ENCODE measurements around the gene GOLGA3. TPM values are rescaled to one million over a fixed set of nuclear protein-coding genes. Genes with fewer than 3 reads are reported as not detected.

GOLGA3 gene
- total and polyA plus RNA-seq, 7 donors, result 7.5 to 40.8 (median 30.5) TPM

DNA sequence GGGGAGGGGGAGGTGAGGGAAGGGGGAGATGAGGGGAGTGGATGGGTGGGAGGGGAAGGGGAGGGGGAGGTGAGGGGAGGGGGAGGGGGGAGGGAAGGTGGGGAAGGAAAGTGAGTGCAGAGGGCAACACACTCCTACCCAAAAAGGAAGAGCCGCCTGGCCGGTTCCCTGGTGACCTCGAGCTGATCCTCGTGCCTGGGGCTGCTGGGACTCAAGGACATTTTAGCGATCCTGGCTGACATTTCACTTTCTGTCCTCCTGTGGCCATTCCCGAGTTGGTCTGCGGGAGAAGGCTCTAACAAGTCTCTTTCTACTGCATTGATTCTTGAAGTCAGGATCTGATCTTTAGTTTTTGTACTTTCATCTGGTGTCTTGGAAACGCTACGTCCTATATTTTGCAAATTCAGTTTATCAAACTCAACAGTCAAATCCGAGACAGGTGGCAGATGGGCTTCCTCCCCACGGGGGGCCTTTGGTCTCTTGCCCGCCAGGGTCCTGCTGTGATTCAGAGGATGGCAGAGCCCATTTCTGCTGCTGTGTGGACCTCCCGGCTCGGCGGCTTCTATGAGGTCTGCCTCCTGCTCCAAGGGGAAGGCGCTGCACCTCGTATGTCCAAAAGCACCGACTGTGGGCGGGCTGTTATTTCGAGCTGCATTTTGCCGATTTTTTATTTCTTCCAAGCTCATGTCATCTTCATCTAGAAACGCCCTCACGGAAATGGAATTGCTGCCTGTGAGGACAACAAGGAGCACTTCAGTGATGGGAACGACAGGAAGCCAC is 98.9 kb downstream of the GOLGA3 start:
- DNase-seq, result no peak

DNA sequence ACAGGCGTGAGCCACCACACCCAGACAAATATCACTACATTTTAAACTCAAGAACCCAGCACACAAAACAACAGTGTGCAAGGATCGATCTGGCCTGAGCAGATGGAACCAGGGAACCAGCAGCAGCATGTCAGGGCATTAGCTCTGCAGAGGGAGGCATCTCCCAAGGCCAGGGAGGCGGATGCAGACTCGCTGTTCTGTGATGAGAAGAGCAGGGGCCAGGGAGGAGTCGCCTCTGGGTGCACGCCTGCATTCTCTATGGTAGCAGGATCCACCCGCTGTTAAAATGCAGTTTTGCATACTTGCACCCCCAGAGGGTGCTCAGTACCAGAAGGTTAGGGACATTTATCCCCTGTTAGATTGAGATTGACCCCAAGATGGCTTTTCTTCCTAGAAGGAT is 100.2 kb downstream of the GOLGA3 start:
- TF ChIP-seq, protein P1, sequence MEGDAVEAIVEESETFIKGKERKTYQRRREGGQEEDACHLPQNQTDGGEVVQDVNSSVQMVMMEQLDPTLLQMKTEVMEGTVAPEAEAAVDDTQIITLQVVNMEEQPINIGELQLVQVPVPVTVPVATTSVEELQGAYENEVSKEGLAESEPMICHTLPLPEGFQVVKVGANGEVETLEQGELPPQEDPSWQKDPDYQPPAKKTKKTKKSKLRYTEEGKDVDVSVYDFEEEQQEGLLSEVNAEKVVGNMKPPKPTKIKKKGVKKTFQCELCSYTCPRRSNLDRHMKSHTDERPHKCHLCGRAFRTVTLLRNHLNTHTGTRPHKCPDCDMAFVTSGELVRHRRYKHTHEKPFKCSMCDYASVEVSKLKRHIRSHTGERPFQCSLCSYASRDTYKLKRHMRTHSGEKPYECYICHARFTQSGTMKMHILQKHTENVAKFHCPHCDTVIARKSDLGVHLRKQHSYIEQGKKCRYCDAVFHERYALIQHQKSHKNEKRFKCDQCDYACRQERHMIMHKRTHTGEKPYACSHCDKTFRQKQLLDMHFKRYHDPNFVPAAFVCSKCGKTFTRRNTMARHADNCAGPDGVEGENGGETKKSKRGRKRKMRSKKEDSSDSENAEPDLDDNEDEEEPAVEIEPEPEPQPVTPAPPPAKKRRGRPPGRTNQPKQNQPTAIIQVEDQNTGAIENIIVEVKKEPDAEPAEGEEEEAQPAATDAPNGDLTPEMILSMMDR (IDR thresholded peaks at IDR 0.05), result no peak
- Histone ChIP-seq H3K27ac (no peak overlapping the region), H3K36me3 (ENCODE audit: insufficient read depth in 1 of 2, low read depth in 1 of 2) (peaks cover 7 to 84% of the 10 kb centered on the region in 2 donors), H3K4me3 (no peak overlapping the region), H3K9me3 (no peaks in the 10 kb centered on the region), H3K27me3 (ENCODE audit: insufficient read depth in 3 of 3, low read length in 2 of 3) (no peaks in the 10 kb centered on the region), H3K4me1 (no peaks in the 10 kb centered on the region)
- 94 to 98% (median 97%) methylated on average over 7 of the region's 7 CpGs for WGBS, 3 donors
- DNase-seq (no peak), ATAC-seq (no peak)
- intact Hi-C loops (cut with DNase I), result no loop called here

More for the DNA sequence above, 98.9 kb downstream of the GOLGA3 start:
- intact Hi-C loops (cut with DNase I), result no loop called here
- TF ChIP-seq, protein P1 (IDR thresholded peaks at IDR 0.05), result no peak
- Histone ChIP-seq H3K36me3 (ENCODE audit: insufficient read depth in 1 of 2, low read depth in 1 of 2) (peaks cover 9 to 84% of the 10 kb centered on the region in 2 donors), H3K27ac (no peak overlapping the region), H3K4me1 (no peaks in the 10 kb centered on the region), H3K9me3 (no peaks in the 10 kb centered on the region), H3K27me3 (ENCODE audit: insufficient read depth in 3 of 3, low read length in 2 of 3) (no peaks in the 10 kb centered on the region), H3K4me3 (no peak overlapping the region)
- 77 to 83% (median 80%) methylated on average over 24 of the region's 24 CpGs for WGBS, 3 donors
- ATAC-seq, result no peak

DNA sequence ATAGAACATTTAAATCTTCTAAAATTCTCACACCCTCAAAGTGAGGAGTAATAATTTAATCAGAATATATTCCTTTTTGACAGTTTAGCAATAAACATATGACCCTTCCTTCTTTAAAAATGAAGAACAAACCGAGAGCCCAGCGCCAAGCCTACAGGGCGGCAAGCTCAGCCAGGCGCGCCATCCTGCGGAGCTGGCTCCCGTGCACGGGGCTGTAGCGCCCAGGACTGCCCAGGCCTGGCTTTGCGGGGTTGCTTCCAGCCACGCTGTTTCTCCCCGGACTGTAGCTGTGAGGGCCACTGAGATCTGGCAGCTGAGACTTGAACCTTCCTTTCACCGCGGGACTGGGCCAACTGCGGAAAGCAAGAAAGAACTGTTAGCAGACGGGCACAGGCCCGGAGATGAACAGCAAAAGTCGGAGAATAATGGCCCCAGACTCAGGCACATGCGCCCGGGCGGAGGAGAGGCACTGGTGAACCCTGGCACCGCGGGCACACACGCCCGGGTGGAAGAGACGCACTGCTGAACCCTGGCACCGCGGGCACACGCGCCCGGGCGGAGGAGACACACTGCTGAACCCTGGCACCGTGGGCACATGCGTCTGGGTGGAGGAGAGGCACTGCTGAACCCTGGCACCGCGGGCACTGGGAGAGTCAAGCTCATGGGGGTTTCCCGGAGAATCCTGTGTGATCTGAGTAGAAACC is 101.4 kb downstream of the GOLGA3 start:
- intact Hi-C loops (cut with DNase I), result no loop called here
- no peaks in the 10 kb centered on the region for H3K4me1 ChIP-seq
- peak in 2 of 4 donors; percentile 18 to 27 for ATAC-seq
- no peak overlapping the region for H3K27ac ChIP-seq
- H3K9me3 ChIP-seq, result no peaks in the 10 kb centered on the region
- TF ChIP-seq, protein P1 (IDR thresholded peaks at IDR 0.05), result no peak
- no peak overlapping the region for H3K4me3 ChIP-seq
- DNase-seq, result no peak
- no peaks in the 10 kb centered on the region for H3K27me3 ChIP-seq (ENCODE audit: insufficient read depth in 3 of 3, low read length in 2 of 3)
- WGBS, 3 donors, result 94 to 95% (median 94%) methylated on average over 37 of the region's 37 CpGs
- peaks cover 13 to 92% of the 10 kb centered on the region in 2 donors for H3K36me3 ChIP-seq (ENCODE audit: insufficient read depth in 1 of 2, low read depth in 1 of 2)

DNA sequence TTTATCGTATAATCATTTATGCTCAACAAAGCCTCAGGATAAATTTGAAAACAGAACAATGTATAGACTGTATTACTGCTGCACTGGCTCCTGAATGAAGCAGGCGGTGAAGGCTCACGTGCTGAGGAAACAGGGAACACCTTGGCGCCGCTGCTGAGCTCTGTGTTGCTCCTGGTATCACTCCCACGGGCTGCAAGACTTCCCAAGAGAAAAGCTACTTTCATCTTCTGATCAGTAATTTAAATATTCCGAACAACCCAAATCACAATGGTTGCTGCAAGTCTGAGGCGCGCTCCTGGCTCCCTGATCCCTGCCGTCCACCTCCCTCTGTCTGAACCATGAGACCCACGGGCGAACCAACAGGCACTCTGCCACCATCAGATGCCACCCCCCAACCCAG is 102.3 kb downstream of the GOLGA3 start:
- H3K36me3 ChIP-seq (ENCODE audit: insufficient read depth in 1 of 2, low read depth in 1 of 2), result peaks cover 9 to 95% of the 10 kb centered on the region in 2 donors
- intact Hi-C loops (cut with DNase I), result no loop called here
- H3K4me1 ChIP-seq, result no peaks in the 10 kb centered on the region
- H3K27ac ChIP-seq, result no peak overlapping the region
- TF ChIP-seq, protein P1 (IDR thresholded peaks at IDR 0.05), result no peak
- no peak overlapping the region for H3K4me3 ChIP-seq
- no peaks in the 10 kb centered on the region for H3K27me3 ChIP-seq (ENCODE audit: insufficient read depth in 3 of 3, low read length in 2 of 3)
- WGBS, 3 donors, result 96 to 97% (median 96%) methylated on average over 12 of the region's 12 CpGs
- no peaks in the 10 kb centered on the region for H3K9me3 ChIP-seq
- DNase-seq (no peak), ATAC-seq (no peak)
